Mesenchymal stem cell (in vitro differentiated cells and primary cell): ENCODE measurements around the gene SYNM.

Experiments
- DNase-seq: peaks from one replicate; pipeline ENCODE4 v3.0.0-alpha.2; 2013
- H2AFZ ChIP-seq: one replicate; pipeline ENCODE4 v1.6.1; 2013; ENCODE audit warnings: low read depth, mild to moderate bottlenecking, control low read depth, inconsistent platforms, low read length, moderate library complexity
- H2AK5ac ChIP-seq: 2 replicates; pipeline ENCODE4 v1.6.1; 2013; ENCODE audit warnings: low read length, moderate library complexity, mild to moderate bottlenecking, inconsistent platforms; ENCODE audit not compliant: severe bottlenecking
- H2BK120ac ChIP-seq: one replicate; pipeline ENCODE4 v1.6.1; 2013; ENCODE audit warnings: low read depth, mild to moderate bottlenecking, inconsistent platforms, low read length, moderate library complexity
- H2BK12ac ChIP-seq, 2 experiments: one replicate each; pipeline ENCODE4 v1.6.1; 2013; ENCODE audit warnings: inconsistent platforms in 2 of 2, low read length in 2 of 2, mild to moderate bottlenecking in 2 of 2, moderate library complexity in 2 of 2, control low read depth in 1 of 2
- H2BK15ac ChIP-seq: one replicate; pipeline ENCODE4 v1.6.1; 2013; ENCODE audit warnings: mild to moderate bottlenecking, low read depth, inconsistent platforms; ENCODE audit not compliant: poor library complexity, severe bottlenecking
- H2BK5ac ChIP-seq: 2 replicates; pipeline ENCODE4 v1.6.1; 2013; ENCODE audit warnings: low read depth, mild to moderate bottlenecking, low read length, control low read depth, inconsistent platforms; ENCODE audit not compliant: poor library complexity, severe bottlenecking
- H3K14ac ChIP-seq, 2 experiments: one replicate each; pipeline ENCODE4 v1.6.1; 2013; ENCODE audit warnings: inconsistent platforms in 2 of 2, low read length in 2 of 2, control low read depth in 1 of 2, mild to moderate bottlenecking in 1 of 2, moderate library complexity in 1 of 2
- H3K18ac ChIP-seq, 2 experiments: one replicate each; pipeline ENCODE4 v1.6.1; 2013; ENCODE audit warnings: inconsistent platforms in 2 of 2, low read length in 2 of 2, control low read depth in 1 of 2, low read depth in 1 of 2, mild to moderate bottlenecking in 1 of 2
- H3K23ac ChIP-seq, 2 experiments: one replicate each; pipeline ENCODE4 v1.6.1; 2013; ENCODE audit warnings: inconsistent platforms in 2 of 2, low read length in 2 of 2, mild to moderate bottlenecking in 2 of 2, moderate library complexity in 2 of 2, control low read depth in 1 of 2
- H3K27ac ChIP-seq: 2 replicates; pipeline ENCODE4 v1.5.1; 2013; ENCODE audit warnings: mild to moderate bottlenecking, moderate library complexity, low read length, control low read depth, inconsistent platforms; ENCODE audit not compliant: poor library complexity, severe bottlenecking
- H3K27me3 ChIP-seq, 2 experiments: 2 replicates each; pipeline versions ENCODE4 v1.6.1 to v1.7.0; 2013; ENCODE audit warnings: low read length in 2 of 2, mild to moderate bottlenecking in 2 of 2, moderate library complexity in 2 of 2, control low read depth in 1 of 2, inconsistent platforms in 1 of 2; ENCODE audit not compliant: control insufficient read depth in 1 of 2, insufficient read depth in 1 of 2
- H3K36me3 ChIP-seq, 2 experiments: 2 replicates each; pipeline versions ENCODE4 v1.6.1 to v1.7.0; 2013; ENCODE audit warnings: low read length in 2 of 2, control low read depth in 1 of 2, inconsistent platforms in 1 of 2, low read depth in 1 of 2, mild to moderate bottlenecking in 1 of 2; ENCODE audit not compliant: insufficient read depth in 2 of 2, control insufficient read depth in 1 of 2
- H3K4ac ChIP-seq, 2 experiments: one replicate each; pipeline ENCODE4 v1.6.1; 2013; ENCODE audit warnings: inconsistent platforms in 2 of 2, low read length in 2 of 2, mild to moderate bottlenecking in 2 of 2, moderate library complexity in 2 of 2, control low read depth in 1 of 2, low read depth in 1 of 2
- H3K4me1 ChIP-seq: 2 replicates; pipeline ENCODE4 v1.6.1; 2013; ENCODE audit warnings: low read depth, low read length, control low read depth; ENCODE audit not compliant: control insufficient read depth, insufficient read depth
- H3K4me2 ChIP-seq: 2 replicates; pipeline ENCODE4 v1.6.1; 2013; ENCODE audit warnings: low read length, mild to moderate bottlenecking, inconsistent platforms; ENCODE audit not compliant: poor library complexity, severe bottlenecking
- H3K4me3 ChIP-seq, 2 experiments: 2 replicates each; pipeline versions ENCODE4 v1.5.1 to v1.7.0; 2013; ENCODE audit warnings: low read length in 2 of 2, mild to moderate bottlenecking in 2 of 2, control low read depth in 1 of 2, low read depth in 1 of 2; ENCODE audit not compliant: insufficient read depth in 1 of 2
- H3K79me1 ChIP-seq: replicated peaks from 2 replicates; pipeline ENCODE4 v1.6.1; 2013; ENCODE audit warnings: mild to moderate bottlenecking, control low read depth, low read length, inconsistent platforms; ENCODE audit not compliant: poor library complexity, severe bottlenecking
- H3K9ac ChIP-seq: 2 replicates; pipeline ENCODE4 v1.7.0; 2013; ENCODE audit warnings: mild to moderate bottlenecking, low read length, moderate library complexity
- H3K9me3 ChIP-seq: 2 replicates; pipeline ENCODE4 v1.7.0; 2013; ENCODE audit warnings: mild to moderate bottlenecking, low read length; ENCODE audit not compliant: control insufficient read depth
- H4K8ac ChIP-seq: one replicate; pipeline ENCODE4 v1.6.1; 2013; ENCODE audit warnings: inconsistent platforms, mild to moderate bottlenecking, low read length, moderate library complexity
- H4K91ac ChIP-seq: one replicate; pipeline ENCODE4 v1.6.1; 2013; ENCODE audit warnings: mild to moderate bottlenecking, low read length, inconsistent platforms
- WGBS: methylation state at CpG from one replicate; pipeline ENCODE4 v1.1.7; 2013; ENCODE audit warnings: mixed read lengths; 5-methylcytosine and 5-hydroxymethylcytosine counted together

Gene SYNM

DNA sequence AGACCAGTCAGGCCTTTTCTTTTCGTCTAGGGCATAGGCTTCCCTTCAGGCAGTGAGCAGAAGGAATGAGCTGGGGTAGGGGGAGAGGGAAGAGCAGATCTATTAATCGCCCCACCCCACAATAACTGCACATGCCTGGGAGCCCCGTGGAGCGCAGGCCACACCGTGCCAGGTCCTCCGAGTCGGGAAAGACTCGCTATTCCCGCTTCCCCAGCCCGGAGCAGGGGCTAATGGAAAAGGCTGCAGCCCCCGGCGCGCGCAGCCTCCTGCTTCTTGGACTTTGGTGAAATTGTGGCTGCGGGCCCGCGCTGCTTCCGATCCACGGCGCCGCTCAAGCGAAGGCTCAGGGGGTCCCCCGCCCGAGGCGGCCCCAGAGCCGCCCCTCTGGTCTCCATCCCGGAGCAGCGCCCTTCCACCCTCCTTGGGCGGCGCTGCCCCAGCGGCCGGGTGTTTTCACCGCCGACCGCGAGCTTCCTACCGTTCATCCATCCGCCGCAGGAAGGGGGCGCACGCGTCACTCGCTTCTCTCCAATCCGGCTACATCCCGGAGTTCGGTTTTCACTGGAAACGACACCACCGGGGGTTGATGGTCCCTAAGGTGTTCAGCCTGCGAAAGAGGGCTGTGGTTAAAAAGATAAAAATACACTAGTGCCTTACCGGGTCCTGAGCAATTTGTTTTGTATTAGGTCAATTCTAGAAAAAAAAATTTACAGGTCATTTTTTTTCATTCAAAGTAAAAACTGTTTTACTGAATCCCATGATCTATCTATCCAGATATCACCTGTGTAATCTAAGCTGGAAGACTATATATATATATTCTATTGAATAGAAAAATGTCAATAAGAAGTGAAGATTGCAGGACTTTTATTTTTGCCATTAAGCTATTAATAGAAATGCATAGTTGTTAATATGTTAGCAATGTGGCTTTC lies 4.4 kb upstream of the SYNM start:
- 2% methylated on average over 47 of the region's 50 CpGs for WGBS
- Histone ChIP-seq H3K79me1 (no peaks in the 10 kb centered on the region), H3K18ac (peak overlapping the region; percentile 14 to 18), H2AK5ac (no peak overlapping the region), H2BK15ac (peak overlapping the region; percentile 44), H3K9me3 (no peaks in the 10 kb centered on the region), H2BK12ac (no peak overlapping the region), H2BK120ac (peak overlapping the region; percentile 27), H3K14ac (no peak overlapping the region), H3K4me3 (peak overlapping the region; percentile 44 to 67), H4K8ac (peak overlapping the region; percentile 62), H3K36me3 (no peaks in the 10 kb centered on the region), H2AFZ (peak overlapping the region; percentile 79), H3K4me2 (peak overlapping the region; percentile 93), H3K27me3 (peaks cover 19 to 53% of the 10 kb centered on the region in 2 experiments), H2BK5ac (no peak overlapping the region), H3K23ac (no peak overlapping the region), H3K4me1 (peaks cover 19% of the 10 kb centered on the region), H3K27ac (no peak overlapping the region), H3K4ac (no peak overlapping the region), H4K91ac (no peak overlapping the region), H3K9ac (peak overlapping the region; percentile 48)
- peak; percentile 76 for DNase-seq

DNA sequence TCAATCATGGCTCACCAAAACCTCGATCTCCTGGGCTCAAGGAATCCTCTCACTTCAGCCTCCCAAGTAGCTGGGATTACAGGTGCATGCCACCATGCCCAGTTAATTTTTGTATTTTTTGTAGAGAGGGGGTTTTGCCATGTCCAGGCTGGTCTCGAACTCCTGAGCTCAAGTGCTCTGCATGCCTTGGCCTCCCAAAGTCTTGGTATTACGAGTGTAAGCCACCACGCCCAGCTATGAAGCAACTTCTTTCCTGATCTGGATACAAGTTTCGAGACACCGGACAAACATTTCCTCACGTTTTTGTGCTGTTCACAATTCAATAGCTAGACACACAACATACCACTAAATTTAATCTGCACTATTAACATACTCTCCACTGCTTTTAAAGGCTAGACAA lies 3.4 kb upstream of the SYNM start:
- Histone ChIP-seq H3K9ac (no peak overlapping the region), H3K18ac (no peak overlapping the region), H3K4ac (no peak overlapping the region), H4K91ac (no peak overlapping the region), H2BK15ac (no peak overlapping the region), H3K27ac (no peak overlapping the region), H2BK120ac (no peak overlapping the region), H3K4me1 (peaks cover 25% of the 10 kb centered on the region), H2BK5ac (no peak overlapping the region), H4K8ac (no peak overlapping the region), H2BK12ac (no peak overlapping the region), H3K27me3 (peaks cover 14 to 48% of the 10 kb centered on the region in 2 experiments), H3K4me3 (no peak overlapping the region), H2AK5ac (no peak overlapping the region), H3K9me3 (no peaks in the 10 kb centered on the region), H3K14ac (no peak overlapping the region), H2AFZ (no peak overlapping the region), H3K23ac (no peak overlapping the region), H3K4me2 (no peak overlapping the region), H3K36me3 (no peaks in the 10 kb centered on the region), H3K79me1 (no peaks in the 10 kb centered on the region)
- WGBS: 88% methylated on average over 7 of the region's 7 CpGs
- no peak for DNase-seq

DNA sequence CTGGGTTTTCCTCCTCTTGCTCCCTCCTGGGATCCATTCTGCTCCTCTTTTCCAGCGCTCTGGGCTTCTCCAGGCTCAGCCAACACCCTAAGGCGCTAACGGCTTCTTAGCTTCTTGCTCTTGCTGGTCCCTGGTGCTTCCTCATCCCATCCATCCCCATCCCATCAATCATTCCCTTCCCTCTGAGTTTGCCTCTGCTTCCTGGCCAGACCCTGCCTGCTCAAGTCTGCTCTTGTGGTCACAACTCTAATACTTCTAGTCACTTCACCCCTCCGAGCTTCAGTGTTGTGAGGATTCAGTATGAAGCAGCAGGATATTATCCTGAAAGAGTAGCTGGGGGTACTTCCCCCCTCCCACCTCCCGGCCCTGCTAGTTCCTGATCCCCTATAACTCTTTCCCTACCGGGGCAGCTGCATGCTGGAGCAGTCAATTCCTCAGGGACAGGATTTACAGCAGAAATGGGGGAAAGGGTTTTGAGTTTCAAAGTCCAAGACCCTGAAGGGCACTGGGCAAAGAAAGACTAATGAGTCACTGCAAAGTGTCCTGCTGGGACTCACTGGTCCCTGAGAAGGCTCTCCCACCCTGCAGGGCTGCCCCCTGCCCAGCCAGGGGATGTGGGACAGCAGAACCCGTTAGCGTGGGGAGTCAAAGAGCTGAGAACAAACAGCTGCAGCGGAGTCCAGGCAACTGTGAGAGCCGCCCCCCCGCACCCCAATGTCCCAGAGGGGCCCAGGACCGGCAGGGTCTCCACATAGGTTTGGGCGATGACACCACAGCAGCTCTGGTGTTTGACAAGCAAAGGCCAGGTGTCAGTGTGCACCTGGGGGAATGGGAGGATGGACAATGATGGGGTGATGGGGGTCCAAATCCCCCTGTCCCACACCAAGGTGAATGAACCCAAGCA lies 2.3 kb upstream of the SYNM start:
- 71% methylated on average over 12 of the region's 13 CpGs for WGBS

DNA sequence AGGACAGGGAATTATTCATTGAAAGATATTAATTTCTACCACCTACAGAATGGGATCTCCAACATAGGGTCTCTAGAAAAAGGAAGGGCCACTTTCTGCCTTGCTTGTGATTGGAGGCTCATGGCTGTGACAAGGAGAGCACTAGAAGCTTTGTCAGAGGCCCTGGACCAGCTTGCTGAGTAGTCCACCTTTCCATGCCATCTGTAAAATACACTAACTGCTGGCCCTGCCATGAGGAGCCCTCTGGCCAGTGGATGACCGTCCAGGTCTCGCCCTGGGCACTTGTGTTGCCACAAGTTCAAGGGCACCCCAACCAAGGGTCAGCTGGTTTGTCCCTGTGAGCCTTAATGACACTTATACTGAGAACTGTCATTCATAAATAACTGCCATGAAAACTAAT lies 1.6 kb upstream of the SYNM start:
- Histone ChIP-seq H3K4me2 (no peak overlapping the region), H4K91ac (no peak overlapping the region), H2BK5ac (no peak overlapping the region), H3K36me3 (no peaks in the 10 kb centered on the region), H3K14ac (no peak overlapping the region), H2BK12ac (no peak overlapping the region), H2BK15ac (no peak overlapping the region), H3K79me1 (peaks cover 4% of the 10 kb centered on the region), H3K4ac (no peak overlapping the region), H3K18ac (no peak overlapping the region), H3K27ac (no peak overlapping the region), H2BK120ac (no peak overlapping the region), H3K23ac (no peak overlapping the region), H3K9ac (no peak overlapping the region), H4K8ac (no peak overlapping the region), H3K4me3 (no peak overlapping the region), H3K4me1 (peaks cover 28% of the 10 kb centered on the region), H3K27me3 (peaks cover 13 to 44% of the 10 kb centered on the region in 2 experiments), H2AFZ (no peak overlapping the region), H3K9me3 (no peaks in the 10 kb centered on the region), H2AK5ac (no peak overlapping the region)
- WGBS: 94% methylated on average over 2 of the region's 2 CpGs
- no peak for DNase-seq

More for the DNA sequence above, 2.3 kb upstream of the SYNM start:
- Histone ChIP-seq H4K8ac (no peak overlapping the region), H4K91ac (no peak overlapping the region), H3K23ac (no peak overlapping the region), H3K27ac (no peak overlapping the region), H2AFZ (no peak overlapping the region), H3K9ac (no peak overlapping the region), H3K9me3 (no peaks in the 10 kb centered on the region), H2BK5ac (no peak overlapping the region), H3K4me1 (peaks cover 28% of the 10 kb centered on the region), H3K27me3 (peaks cover 14 to 48% of the 10 kb centered on the region in 2 experiments), H3K4me2 (no peak overlapping the region), H3K18ac (no peak overlapping the region), H2BK15ac (no peak overlapping the region), H3K4me3 (no peak overlapping the region), H3K36me3 (no peaks in the 10 kb centered on the region), H3K79me1 (peaks cover 4% of the 10 kb centered on the region), H2BK12ac (peak overlapping the region in 1 of 2 experiments; percentile 17), H2AK5ac (no peak overlapping the region), H3K14ac (no peak overlapping the region), H3K4ac (no peak overlapping the region), H2BK120ac (no peak overlapping the region)
- no peak for DNase-seq
